ENCODE measurements around the gene SAP30.

- TF ChIP-seq EZH2 (IDR thresholded peaks at IDR 0.05; ENCODE audit: borderline replicate concordance) (no peak), CTCF (IDR thresholded peaks at IDR 0.05; ENCODE audit: poor library complexity) (no peak), EZH2phosphoT487 (IDR thresholded peaks at IDR 0.05; ENCODE audit: low read depth, severe bottlenecking, unreplicated experiment) (no peak)
Observed at GRCh38 chr4:173367946-173368345, 2.8 kb upstream of the SAP30 start.
